NCI-H748 (cell line): Measurements from ENCODE around the gene CCNG2.

Source experiments
- DNase-seq: peaks from one replicate; lab custom pipeline; 2025; ENCODE audit not compliant: unreplicated experiment; lab: John Stamatoyannopoulos, UW

Gene CCNG2

GRCh38 chr4:77146186-77147078, 10.6 kb upstream of the CCNG2 start:
- DNase-seq, result no peak

- DNase-seq, result no peak
Measured at GRCh38 chr4:77147079-77147782, 9.8 kb upstream of the CCNG2 start.

- DNase-seq, result no peak
Measured at GRCh38 chr4:77148078-77148477, 8.9 kb upstream of the CCNG2 start.

- DNase-seq, result no peak
Measured at GRCh38 chr4:77149789-77150188, 7.2 kb upstream of the CCNG2 start.

GRCh38 chr4:77151241-77151640, 5.8 kb upstream of the CCNG2 start:
- no peak for DNase-seq

DNA sequence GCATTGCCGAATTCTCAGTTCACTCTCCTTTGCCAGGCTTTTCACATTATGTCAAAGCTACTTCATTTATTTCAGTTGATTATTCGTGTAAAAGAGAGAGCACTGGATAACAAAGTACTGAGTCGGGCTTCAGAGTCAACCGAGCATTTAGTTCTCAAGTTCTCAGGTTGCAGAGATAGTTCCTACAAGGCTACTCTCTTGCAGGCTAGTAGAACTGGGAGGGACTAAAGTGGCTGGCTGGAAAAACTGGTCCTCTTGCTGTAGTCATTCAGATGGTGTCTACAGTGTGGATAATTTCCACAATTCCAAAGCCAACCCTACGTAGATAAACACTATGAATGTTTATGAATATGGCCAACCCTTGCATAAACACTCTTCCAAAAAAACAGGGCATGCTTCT, 4.6 kb upstream of the CCNG2 start:
- DNase-seq, result no peak

DNA sequence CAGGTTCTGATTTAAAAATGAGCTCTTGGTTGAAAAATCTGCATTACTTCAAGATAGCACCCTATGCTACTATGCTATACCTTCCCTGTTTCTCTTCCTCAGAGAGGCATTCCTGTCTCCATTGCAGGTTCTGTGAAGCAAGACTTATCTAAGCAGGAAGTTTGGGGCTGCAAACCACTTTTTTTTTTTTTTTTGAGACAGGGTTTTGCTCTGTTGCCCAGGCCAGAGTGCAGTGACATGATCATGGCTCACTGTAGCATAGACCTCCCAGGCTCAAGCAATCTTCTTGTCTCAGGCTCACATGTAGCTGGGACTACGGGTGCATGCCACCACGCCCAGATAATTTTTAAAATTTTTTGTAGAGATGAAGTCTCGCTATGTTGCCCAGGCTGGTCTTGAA, 4.0 kb upstream of the CCNG2 start:
- DNase-seq, result no peak

- DNase-seq, result no peak
Measured at GRCh38 chr4:77154065-77154464, 2.9 kb upstream of the CCNG2 start.

- DNase-seq, result no peak
Measured at GRCh38 chr4:77154761-77155499, 2.1 kb upstream of the CCNG2 start.

DNA sequence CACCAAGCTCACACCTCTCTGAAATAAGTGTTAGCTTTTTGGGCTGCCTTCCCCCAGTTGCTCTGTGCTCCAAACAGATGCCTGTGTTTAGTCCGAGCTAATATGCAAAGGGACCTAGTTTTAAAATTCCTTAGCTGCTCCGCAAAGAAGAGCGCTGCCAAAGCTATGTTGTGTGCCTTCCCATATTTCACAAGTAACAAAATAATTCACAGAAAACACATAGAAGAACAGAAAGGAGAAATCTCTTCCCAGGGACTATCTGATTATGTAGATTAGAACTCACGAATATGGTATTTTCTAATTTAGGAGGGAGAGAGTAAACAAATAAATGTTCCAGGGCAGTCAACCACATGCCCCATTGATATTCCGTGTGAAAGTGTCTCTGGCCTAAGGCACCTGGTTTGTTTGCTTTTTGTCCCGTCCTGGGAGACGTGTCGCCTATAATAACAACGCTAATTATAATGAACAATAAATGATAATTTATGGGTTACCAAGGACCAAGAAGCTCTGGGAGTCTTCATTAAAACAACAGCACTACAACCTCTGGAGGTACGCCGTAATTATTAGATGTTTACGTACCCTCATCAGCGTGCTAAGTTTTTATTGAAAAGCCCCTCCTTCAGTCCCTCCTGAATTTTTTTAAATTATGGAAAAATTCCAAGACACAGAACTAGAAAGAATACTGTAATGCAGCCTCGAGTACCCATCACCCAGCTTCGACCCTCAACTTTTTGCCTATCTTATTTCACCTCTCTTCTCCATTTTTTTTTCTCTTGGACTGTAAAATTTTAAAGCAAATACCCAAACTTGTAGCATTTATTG, 1.2 kb upstream of the CCNG2 start:
- peak; percentile 41 for DNase-seq

DNA sequence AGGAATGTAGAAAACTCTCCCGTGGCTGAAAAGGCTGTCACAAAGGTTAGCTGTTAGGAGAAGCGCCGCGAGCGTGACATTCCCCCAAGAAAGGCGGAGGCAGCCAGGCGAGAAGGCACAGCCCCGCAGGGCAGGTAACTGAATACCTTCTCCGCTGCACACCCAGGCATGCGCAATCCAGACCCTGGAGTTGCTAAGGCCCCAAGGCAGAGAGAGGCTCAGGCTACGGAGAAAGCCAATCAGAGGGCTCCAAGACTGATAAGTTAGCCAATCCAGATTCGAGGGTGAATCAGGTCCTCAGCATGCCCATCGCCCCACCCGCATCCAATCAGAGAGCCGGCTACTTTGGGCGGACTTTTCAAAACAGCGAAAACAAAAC, 485 bp upstream of the CCNG2 start:
- peak; percentile 98 for DNase-seq

- DNase-seq, result peak; percentile 91
Measured at GRCh38 chr4:77157859-77158486, 966 bp downstream of the CCNG2 start.

GRCh38 chr4:77158487-77158861, 1.5 kb downstream of the CCNG2 start:
- no peak for DNase-seq

DNA sequence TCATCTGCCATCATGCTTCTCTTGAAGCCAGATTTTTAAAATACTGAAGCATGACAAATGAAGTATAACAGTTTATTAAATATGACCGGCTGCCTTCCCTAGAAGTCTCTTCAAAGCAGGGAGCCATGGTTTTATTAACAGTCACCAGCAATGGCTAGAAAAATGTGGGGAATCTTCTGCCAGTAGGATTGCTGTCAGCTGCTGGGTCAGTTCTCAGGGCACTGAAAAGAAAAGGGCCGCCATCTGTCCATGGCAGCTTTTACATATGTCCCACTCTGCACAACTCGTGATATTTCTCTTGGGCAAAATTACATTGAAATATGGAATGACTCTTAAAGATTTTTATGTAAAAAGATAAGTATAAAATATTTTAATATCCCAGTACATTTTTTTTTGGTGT, 2.8 kb downstream of the CCNG2 start:
- DNase-seq, result no peak

- DNase-seq, result no peak
Measured at GRCh38 chr4:77163641-77164040, 6.6 kb downstream of the CCNG2 start.

GRCh38 chr4:77167173-77167572, 10.2 kb downstream of the CCNG2 start:
- DNase-seq, result no peak

DNA sequence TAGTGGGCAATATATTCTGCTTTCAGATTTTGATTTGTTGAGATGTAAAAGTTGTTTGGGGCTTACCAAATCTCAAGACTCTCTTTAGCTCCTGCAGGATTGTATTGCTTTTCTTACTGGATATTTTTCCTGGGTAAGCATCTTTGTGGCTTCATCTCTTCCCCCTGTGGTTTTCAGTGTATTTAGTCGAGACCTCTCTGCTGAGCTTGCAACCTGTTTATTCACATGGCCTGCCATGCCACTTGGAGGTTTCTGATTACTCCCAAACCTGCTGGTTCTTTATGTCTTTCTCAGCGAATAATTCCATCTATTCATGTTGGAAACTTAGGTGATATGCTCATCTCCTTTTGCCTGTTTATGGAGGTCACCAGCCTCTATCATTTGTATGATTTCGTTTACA, 10.9 kb downstream of the CCNG2 start:
- no peak for DNase-seq

GRCh38 chr4:77169481-77169880, 12.5 kb downstream of the CCNG2 start:
- DNase-seq, result no peak

GRCh38 chr4:77170926-77171325, 13.9 kb downstream of the CCNG2 start:
- no peak for DNase-seq

- DNase-seq, result no peak
Measured at GRCh38 chr4:77172336-77172735, 15.3 kb downstream of the CCNG2 start.

DNA sequence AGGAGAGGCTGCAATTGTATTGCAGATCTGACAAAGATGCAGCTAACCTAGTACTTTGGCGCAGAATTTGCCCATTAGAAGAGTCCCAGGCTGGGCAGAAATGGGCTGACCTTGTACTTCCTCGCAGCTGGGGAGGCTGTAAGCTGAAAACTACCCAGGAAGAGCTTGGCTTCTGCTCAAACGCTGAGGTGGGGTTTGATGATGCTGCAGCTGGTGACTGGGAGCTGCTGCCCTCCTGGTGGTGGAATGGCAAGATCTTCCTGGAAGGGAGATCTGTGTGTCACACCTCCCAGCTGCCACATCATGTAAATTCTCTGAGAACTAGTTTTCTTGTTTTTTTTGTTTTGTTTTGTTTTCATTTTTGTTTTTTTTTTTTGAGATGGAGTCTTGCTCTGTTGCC, 17.4 kb downstream of the CCNG2 start:
- DNase-seq, result no peak
